Endothelial cell of umbilical vein (primary cell): Measurements from ENCODE around the gene FCER2. TPM values are rescaled to one million over a fixed set of nuclear protein-coding genes. Genes with fewer than 3 reads are reported as not detected.

ENCODE experiments used
- BruUV-seq: library from RNA; stranded (reverse); fragments of 400-500 nt; replicated peaks from 2 replicates; lab custom pipeline; 2021; lab: Mats Ljungman, UMichigan
- CTCF ChIA-PET: fragments of 300-600, 350-600 bp; sonication (Branson Sonifier 250); formaldehyde crosslinking; loops from one replicate; lab custom pipeline; 2021; ENCODE audit warnings: antibody characterized with exemption, inconsistent platforms; lab: Charles Lee
- POLR2A ChIA-PET: fragments of 300-600, 350-600 bp; sonication (Branson Sonifier 250); formaldehyde crosslinking; loops from one replicate; lab custom pipeline; 2021; ENCODE audit warnings: antibody characterized with exemption, inconsistent platforms; lab: Charles Lee
- DNase-seq: peaks from one replicate; pipeline ENCODE4 v3.0.0-alpha.2; 2011; ENCODE audit warnings: low read depth, low spot score
- FAIRE-seq: peaks from 2 replicates; lab custom pipeline; 2011; peaks lifted over from hg19 to GRCh38; lab: Jason Lieb, UNC
- H2AFZ ChIP-seq: 2 replicates; pipeline ENCODE4 v1.6.0; 2012; ENCODE audit warnings: low read depth, low read length, control low read depth, inconsistent platforms
- H3K27ac ChIP-seq: 2 replicates; pipeline ENCODE4 v1.5.1; 2011; ENCODE audit warnings: low read depth, mild to moderate bottlenecking, control low read depth, low read length, moderate library complexity; ENCODE audit not compliant: insufficient read depth
- H3K27me3 ChIP-seq, 2 experiments: 2 replicates each; pipeline versions ENCODE4 v1.6.0 to v1.6.1; 2011; ENCODE audit warnings: low read length in 2 of 2, mixed read lengths in 1 of 2; ENCODE audit not compliant: control insufficient read depth in 2 of 2, insufficient read depth in 2 of 2
- H3K36me3 ChIP-seq, 2 experiments: 2 replicates in 1 of 2; 3 replicates in 1 of 2; pipeline ENCODE4 v1.5.1; 2011; ENCODE audit warnings: low read length in 2 of 2, mild to moderate bottlenecking in 1 of 2, moderate library complexity in 1 of 2; ENCODE audit not compliant: control insufficient read depth in 2 of 2, insufficient read depth in 2 of 2; ENCODE audit errors: extremely low read depth in 1 of 2
- H3K4me1 ChIP-seq: 3 replicates; pipeline ENCODE4 v1.5.1; 2011; ENCODE audit warnings: mild to moderate bottlenecking, low read length; ENCODE audit not compliant: control insufficient read depth, insufficient read depth; ENCODE audit errors: extremely low read depth
- H3K4me2 ChIP-seq: 2 replicates; pipeline ENCODE4 v1.6.1; 2011; ENCODE audit warnings: low read length, control low read depth, mixed read lengths; ENCODE audit not compliant: insufficient read depth
- H3K4me3 ChIP-seq, 3 experiments: fragments of 200-600 bp in 1 of 3; sonication (generic), shearing (Covaris generic) in 1 of 3; replicated peaks in 1 of 3; 2 replicates each; pipeline ENCODE4 v1.5.1; 2011 to 2016; ENCODE audit warnings: control low read depth in 3 of 3, low read length in 3 of 3, mild to moderate bottlenecking in 2 of 3, inconsistent platforms in 1 of 3, low read depth in 1 of 3, moderate library complexity in 1 of 3; ENCODE audit not compliant: insufficient read depth in 1 of 3
- H3K79me2 ChIP-seq: 2 replicates; pipeline ENCODE4 v1.6.0; 2012; ENCODE audit warnings: low read length, inconsistent platforms; ENCODE audit not compliant: control insufficient read depth, insufficient read depth
- H3K9ac ChIP-seq: replicated peaks from 2 replicates; pipeline ENCODE3; 2011; ENCODE audit warnings: low read length, control low read depth; ENCODE audit not compliant: insufficient read depth; ENCODE audit errors: extremely low read depth
- H3K9me1 ChIP-seq: replicated peaks from 3 replicates; pipeline ENCODE4 v1.6.0; 2011; ENCODE audit warnings: mild to moderate bottlenecking, low read length; ENCODE audit not compliant: control insufficient read depth, insufficient read depth; ENCODE audit errors: extremely low read depth
- H3K9me3 ChIP-seq: replicated peaks from 2 replicates; pipeline ENCODE4 v1.5.1; 2012; ENCODE audit warnings: low read length, inconsistent platforms; ENCODE audit not compliant: control insufficient read depth, insufficient read depth
- H4K20me1 ChIP-seq: replicated peaks from 2 replicates; pipeline ENCODE3; 2011; ENCODE audit warnings: mild to moderate bottlenecking, low read length; ENCODE audit not compliant: control insufficient read depth, insufficient read depth; ENCODE audit errors: extremely low read depth
- EZH2 ChIP-seq: IDR thresholded peaks from 2 replicates; pipeline ENCODE4 v1.6.1; 2012; ENCODE audit warnings: borderline replicate concordance, low read depth, mild to moderate bottlenecking, moderate library complexity, low read length, inconsistent platforms; ENCODE audit not compliant: severe bottlenecking
- FOS ChIP-seq: IDR thresholded peaks from 2 replicates; pipeline ENCODE4 v1.6.1; 2011; ENCODE audit warnings: mild to moderate bottlenecking, low read length, moderate library complexity, borderline replicate concordance; ENCODE audit not compliant: insufficient read depth
- GATA2 ChIP-seq: IDR thresholded peaks from 2 replicates; pipeline ENCODE4 v1.7.0; 2011; ENCODE audit warnings: low read depth, mild to moderate bottlenecking, moderate library complexity, mixed read lengths, low read length; ENCODE audit not compliant: insufficient read length, insufficient read depth
- JUN ChIP-seq: IDR thresholded peaks from 2 replicates; pipeline ENCODE4 v1.6.1; 2011; ENCODE audit warnings: borderline replicate concordance, low read depth; ENCODE audit not compliant: insufficient read length, insufficient read depth
- MAX ChIP-seq: IDR thresholded peaks from 2 replicates; pipeline ENCODE4 v1.6.1; 2011; ENCODE audit not compliant: insufficient read depth, insufficient read length
- MYC ChIP-seq: IDR thresholded peaks from one replicate; pipeline ENCODE4 v1.6.1; 2011; ENCODE audit warnings: mild to moderate bottlenecking, low read depth, low read length
- POLR2A ChIP-seq: IDR thresholded peaks from 2 replicates; pipeline ENCODE4 v1.6.1; 2012; ENCODE audit warnings: low read depth, mild to moderate bottlenecking, control low read depth, low read length
- POLR2AphosphoS5 ChIP-seq: IDR thresholded peaks from 2 replicates; pipeline ENCODE4 v1.6.1; 2012; ENCODE audit warnings: low read depth, mild to moderate bottlenecking, control low read depth, low read length, moderate library complexity; ENCODE audit not compliant: insufficient read depth
- dilution Hi-C: fragments of 300-500 bp; cut with MboI; formaldehyde crosslinking; loops from one replicate; pipeline ENCODE4 v1.15.0; 2019; ENCODE audit warnings: low sequenced_read_pairs; ENCODE audit not compliant: extremely low pct_ligation_motif_present
- intact Hi-C: fragments of 100-400 bp; cut with micrococcal nuclease; formaldehyde crosslinking; loops from one replicate; pipeline ENCODE4 v1.10.0; 2022
- polyA plus RNA-seq, 4 experiments: library from polyadenylated mRNA; depleted of rRNA in 3 of 4; stranded (reverse) in 3 of 4; unstranded in 1 of 4; fragments of >200 nt; gene quantifications; 2 replicates each; pipeline versions ENCODE4 v1.2.1 to v1.2.3, GENCODE V29; 2011 to 2012; ENCODE audit warnings: missing spikeins in 1 of 4
- total RNA-seq: library from RNA; stranded (reverse); gene quantifications from 2 replicates; pipeline ENCODE4 v1.2.3, GENCODE V29; 2021
- TF ChIP-seq, protein P1 (sequence below), 2 donors: IDR thresholded peaks; 1 replicate in 1 of 2; 2 replicates in 1 of 2; pipeline ENCODE4 v1.5.1; 2011; ENCODE audit warnings: low read length in 2 of 2, mild to moderate bottlenecking in 2 of 2, moderate library complexity in 2 of 2, control low read depth in 1 of 2, inconsistent platforms in 1 of 2, low read depth in 1 of 2; ENCODE audit not compliant: insufficient read depth in 1 of 2; ENCODE audit errors: extremely low read depth in 1 of 2

FCER2 gene
- total and polyA plus RNA-seq, 2 donors (not counting 3 experiments of a cell fraction or from before 2014, with no cell fraction given): not detected

DNA sequence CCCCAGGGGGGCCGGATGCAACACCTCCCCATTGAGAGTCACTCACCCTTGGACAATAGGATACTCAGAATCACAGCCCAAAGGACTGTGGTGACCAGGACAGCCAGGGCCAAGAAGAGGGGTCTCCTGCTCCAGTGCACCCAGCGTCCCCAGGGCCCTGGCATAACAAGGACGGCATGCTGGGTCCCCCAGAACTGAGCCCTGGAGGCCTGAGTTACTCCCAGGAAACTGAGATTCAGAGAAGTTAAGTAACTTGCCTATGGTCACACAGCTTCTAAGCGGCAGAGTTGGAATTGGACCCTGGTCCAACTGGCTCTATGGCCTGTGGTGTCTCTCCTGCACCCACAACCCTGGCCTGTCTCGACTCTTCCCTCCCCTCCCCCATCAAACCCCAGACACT is 29.7 kb upstream of the FCER2 start:
- no TSS peak for BruUV-seq
- Histone ChIP-seq H2AFZ (no peak overlapping the region), H3K4me1 (no peaks in the 10 kb centered on the region), H3K4me3 (no peak overlapping the region), H3K27ac (no peak overlapping the region), H3K4me2 (no peak overlapping the region), H3K79me2 (no peaks in the 10 kb centered on the region), H3K27me3 (peaks cover 36 to 40% of the 10 kb centered on the region in 2 experiments), H3K36me3 (no peaks in the 10 kb centered on the region), H3K9me3 (no peaks in the 10 kb centered on the region), H3K9ac (no peak overlapping the region), H4K20me1 (no peaks in the 10 kb centered on the region), H3K9me1 (no peaks in the 10 kb centered on the region)
- CTCF ChIA-PET: interaction anchor here (1.2 kb wide), 1 partner anchor 51 kb away, joined by 3 read pairs; the partner anchor contains the start of gene TRAPPC5
- FAIRE-seq (no peak), DNase-seq (no peak)
- TF ChIP-seq JUN (no peak), FOS (no peak), POLR2AphosphoS5 (no peak), EZH2 (no peak), MYC (no peak), MAX (no peak), POLR2A (no peak), GATA2 (no peak)
- TF ChIP-seq, protein P1, sequence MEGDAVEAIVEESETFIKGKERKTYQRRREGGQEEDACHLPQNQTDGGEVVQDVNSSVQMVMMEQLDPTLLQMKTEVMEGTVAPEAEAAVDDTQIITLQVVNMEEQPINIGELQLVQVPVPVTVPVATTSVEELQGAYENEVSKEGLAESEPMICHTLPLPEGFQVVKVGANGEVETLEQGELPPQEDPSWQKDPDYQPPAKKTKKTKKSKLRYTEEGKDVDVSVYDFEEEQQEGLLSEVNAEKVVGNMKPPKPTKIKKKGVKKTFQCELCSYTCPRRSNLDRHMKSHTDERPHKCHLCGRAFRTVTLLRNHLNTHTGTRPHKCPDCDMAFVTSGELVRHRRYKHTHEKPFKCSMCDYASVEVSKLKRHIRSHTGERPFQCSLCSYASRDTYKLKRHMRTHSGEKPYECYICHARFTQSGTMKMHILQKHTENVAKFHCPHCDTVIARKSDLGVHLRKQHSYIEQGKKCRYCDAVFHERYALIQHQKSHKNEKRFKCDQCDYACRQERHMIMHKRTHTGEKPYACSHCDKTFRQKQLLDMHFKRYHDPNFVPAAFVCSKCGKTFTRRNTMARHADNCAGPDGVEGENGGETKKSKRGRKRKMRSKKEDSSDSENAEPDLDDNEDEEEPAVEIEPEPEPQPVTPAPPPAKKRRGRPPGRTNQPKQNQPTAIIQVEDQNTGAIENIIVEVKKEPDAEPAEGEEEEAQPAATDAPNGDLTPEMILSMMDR (IDR thresholded peaks at IDR 0.05; ENCODE audit: extremely low read depth in 1 of 2, insufficient read depth in 1 of 2, low read depth in 1 of 2, low read length in 2 of 2): no peak
- POLR2A ChIA-PET: no interaction called here
- intact Hi-C loops (no loop called here), dilution Hi-C loops (no loop called here)
